GM21576 (cell line): ENCODE data around the gene CEP70.
"Not testable (repeated sequence)": the region's sequence is repeated elsewhere in the genome, so short reads cannot be mapped to it uniquely, and the experiment has no call there.

Experiments used
- ATAC-seq: cut with Tn5 transposase; IDR thresholded peaks from one replicate; pipeline ENCODE4 v1.9.1; 2021; ENCODE audit warnings: mild to moderate bottlenecking, moderate library complexity; ENCODE audit not compliant: unreplicated experiment

The CEP70 gene

DNA sequence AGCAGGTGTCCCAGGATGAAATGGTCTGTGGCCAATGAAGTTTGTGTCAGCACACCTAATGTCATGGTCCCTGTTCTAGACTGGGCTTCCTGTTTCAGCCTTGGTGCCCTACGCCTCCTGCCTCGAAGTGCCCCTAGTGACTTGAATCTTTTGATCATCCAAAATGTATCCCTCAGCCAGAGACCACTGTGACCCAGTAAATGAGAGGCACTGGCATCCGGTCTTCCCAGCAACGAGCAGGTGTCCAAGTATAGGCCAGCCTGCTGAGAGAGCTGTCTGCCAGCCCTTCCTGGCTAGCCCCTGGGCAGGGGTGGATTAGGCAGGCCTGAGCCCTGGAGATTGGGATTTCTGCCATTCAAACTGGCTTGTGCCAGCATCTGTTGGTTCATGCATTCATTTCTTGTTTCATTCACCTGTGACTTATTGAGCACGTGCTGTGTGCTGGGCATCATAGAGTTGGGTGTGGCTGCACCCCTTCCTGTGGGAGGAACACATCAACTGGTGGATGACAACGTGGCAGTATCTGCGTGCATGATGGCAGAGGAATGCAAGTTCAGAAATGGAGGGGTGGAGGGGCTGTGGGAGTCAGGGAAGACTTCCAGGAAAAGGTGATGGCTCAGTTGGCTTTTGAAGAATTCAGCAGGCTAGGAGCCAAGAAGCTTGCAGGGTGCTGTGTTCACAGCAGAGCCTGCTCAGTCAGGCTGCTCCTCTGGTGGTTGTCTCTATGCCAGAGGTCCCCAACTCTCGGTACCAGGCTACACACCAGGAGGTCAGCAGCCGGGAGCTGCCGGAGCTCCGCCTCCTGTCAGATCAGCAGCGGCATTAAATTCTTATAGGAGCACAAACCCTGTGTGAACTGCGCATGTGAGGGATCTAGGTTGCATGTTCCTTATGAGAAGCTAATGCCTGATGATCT lies 138.0 kb downstream of the CEP70 start:
- no peak for ATAC-seq

DNA sequence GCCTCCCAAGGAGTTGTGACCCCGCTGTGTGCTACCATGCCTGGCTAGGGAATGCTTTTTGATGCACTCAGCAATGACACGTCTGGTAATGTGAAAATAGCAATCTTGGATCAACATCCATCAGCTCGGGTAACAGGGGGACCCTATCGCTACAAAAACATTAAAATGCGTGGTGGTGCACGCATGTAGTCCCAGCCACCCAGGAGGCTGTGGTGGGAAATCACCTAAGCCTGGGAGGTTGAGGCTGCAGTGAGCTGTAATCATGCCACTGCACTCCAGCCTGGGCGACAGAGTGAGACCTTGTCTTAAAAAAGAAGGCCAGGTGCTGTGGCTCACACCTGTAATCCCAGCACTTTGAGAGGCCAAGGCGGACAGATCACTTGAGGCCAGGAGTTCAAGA lies 140.1 kb downstream of the CEP70 start:
- not testable (repeated sequence) for ATAC-seq

DNA sequence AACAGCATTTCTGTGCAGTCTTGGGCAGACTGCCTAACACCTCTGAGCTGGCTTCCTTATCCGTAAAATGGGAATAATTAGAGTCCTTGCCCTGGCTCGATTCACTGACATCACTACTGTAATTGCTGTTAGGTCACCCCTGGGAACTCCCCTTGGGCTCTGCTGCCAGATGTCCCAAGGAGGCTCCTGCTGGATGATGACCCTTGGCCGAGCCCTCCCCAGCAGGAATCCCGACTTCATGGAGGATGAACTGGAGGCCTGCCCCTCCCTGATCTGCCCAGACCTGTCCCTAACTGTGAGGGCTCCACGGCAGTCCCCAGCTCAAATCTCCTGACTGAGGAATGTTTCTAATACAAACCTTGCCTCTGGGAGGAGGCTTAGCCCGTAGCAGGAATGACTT lies 141.6 kb downstream of the CEP70 start:
- ATAC-seq: no peak

DNA sequence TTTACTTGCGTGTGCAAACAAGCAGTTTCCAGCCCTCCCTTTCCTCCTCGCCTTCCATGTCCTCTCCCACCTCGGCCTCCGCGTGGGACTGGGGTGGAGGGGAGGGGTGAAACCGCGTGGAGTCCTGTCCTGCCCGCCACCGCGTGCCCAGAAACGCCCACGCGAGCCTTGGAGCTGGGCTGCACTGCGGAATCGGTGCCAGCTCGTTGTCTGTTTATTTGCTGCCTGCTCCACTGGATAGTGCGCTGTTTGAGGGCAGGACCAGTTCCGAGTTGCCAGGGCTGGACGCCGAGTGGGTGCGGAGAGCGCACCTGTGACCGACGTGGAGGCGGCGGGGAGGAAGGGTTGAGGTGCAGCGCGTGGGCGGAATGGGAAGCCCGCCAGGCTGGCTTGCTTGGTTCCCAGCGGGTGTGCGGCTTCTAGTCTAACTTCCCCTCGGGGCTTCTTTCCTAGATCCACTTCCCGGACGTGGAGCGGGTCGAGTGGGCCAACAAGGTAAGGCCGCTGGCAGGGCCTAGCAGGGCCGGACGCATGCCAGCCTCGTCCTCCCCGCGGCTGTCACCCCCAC lies 142.4 kb downstream of the CEP70 start:
- no peak for ATAC-seq

DNA sequence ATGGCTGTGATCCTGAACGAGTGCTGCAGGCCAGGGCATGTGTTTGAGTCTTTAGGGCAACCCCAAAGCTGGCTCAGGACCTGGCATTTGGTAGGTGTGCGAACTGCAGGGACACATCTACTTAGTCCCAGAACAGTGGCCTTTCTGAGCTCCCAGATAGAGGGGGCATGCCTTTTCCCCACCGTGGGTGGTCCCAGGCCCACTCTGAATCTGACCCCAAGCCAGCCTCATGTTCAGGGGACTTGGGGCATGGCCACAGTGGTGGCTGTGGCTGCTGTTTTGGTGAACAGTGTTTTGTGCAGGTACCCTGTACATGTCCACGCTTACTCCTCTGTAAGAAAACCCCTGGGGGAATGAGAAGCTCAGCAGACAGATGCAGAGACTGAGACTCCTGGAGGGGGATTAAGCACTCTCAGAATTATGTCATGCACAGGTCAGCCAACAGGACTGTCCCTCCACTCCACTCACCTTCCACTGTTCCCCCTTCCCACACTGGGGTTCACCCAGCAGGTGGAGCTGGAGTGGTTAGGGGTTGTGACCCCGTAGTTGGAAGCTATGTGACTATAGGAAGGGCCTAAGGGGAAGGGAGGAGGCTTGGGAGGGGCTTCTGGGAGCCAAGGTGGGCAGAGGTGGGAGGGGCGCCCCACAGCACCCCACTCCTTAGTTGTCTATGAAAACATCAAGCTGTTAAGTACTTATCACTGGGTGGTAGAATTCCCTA lies 143.2 kb downstream of the CEP70 start:
- ATAC-seq: no peak

DNA sequence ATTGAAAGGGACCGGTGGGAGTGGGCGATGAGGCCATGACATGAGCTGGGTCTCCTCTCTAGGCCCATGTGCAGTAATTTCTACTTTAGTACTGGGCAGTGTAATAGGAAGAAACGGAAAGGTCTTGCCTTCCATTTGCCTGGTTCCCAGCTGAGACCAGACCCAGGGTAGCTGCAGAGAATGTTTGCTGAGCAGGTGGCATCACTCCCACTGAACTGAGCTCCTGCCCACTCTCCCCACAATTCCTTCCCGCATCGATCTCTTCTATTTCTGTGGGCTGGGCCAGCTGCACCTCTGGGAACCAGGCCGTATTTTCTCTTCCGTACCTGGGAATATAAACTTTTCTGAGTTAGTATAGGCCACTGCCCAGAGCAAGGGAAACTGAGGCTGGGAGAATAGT lies 143.9 kb downstream of the CEP70 start:
- no peak for ATAC-seq

DNA sequence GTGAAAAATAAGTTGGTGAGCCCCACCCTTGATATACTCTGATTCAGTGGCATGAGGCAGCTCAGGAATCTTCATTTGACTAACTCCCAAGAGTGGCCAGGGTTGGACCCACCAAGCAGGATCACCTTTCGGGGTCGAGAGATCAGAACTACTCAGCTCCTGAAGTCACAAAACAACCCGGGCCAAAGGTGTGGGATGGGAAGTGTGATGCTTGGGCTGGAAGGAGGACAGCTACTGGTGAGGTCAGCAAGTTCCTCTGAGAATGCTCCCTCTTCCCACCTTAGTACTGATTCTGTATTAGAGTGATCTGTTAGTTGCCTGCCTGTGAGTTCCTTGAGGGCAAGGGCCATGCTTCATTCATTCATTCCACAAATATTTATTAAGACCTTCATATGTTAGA lies 144.6 kb downstream of the CEP70 start:
- no peak for ATAC-seq

DNA sequence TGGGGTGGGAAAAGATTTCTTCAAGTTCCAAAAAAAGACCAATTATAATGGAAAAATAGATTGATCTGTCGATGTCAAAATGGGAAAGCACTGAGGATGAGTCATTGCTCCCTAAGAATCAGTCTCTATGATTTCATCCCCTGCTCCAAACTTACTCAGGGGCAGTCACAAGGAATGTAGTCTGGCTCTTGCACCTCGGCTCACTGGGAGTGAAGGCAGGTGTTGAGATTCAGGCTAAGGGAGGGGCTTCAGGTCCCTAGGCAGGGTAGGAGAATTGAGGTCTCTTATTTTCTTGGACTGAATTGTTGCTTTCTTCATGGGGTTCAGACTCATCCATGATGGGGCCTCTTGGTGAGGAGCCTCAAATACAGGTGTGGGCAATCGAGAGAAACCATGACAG lies 145.4 kb downstream of the CEP70 start:
- no peak for ATAC-seq

DNA sequence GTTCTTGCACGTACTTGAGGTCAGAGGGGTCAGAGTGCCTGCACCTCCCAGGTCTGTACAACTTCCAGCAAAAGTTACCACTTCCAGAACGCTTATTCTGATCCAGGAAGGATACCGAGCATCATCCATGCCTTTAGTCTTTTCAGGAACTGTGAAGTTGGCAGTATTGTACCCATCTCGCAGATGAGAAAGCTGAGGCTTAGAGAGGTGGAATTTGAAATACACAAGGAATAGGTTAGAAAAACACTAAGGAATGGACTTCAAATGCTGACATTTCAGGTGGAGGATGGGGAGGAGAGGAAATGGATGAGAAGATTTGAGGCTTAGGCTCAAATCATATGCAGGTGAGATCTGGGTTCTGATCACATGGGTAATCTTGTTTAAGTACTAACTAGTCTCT lies 148.4 kb downstream of the CEP70 start:
- no peak for ATAC-seq

DNA sequence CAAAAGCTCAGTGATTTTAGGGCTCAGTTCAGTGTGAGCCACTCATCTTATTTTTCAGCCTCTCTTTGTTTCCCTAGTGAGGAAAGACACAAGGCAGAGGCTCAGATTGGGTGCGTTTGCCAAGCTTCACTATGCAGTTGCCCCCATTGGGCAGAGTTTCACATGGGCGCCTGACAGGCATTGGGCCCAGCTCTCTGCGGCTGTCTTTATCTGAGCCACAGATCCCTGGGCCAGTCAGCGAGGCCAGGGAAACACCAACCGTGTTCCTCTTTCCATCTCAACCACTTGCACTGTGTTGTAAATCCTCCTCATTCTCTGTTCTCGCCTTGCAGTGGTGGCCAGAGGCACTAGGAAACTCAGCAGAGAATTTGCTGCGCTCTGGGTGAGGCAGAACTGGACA lies 148.8 kb downstream of the CEP70 start:
- no peak for ATAC-seq
